ENCODE results near the gene E2F7.

DNA sequence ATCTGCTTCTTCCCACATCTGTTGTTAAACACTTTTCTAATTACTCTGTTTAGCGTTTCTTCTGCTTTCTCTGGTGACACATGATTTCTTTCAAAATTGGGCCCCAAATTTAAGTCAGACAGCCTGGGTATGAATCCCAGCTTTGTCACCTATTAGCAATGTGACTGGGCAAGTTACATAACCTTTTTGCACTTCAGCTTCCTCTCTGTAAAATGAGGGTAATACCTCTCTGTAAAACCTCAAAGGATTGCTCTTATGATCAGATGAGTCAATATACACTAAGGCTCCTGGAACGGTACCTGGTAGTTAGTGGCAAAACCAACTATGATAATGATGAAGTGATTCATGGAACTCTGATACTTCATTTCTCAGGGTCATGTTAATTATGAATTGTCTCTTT, 33.0 kb downstream of the E2F7 start:
- TF ChIP-seq, protein P1, sequence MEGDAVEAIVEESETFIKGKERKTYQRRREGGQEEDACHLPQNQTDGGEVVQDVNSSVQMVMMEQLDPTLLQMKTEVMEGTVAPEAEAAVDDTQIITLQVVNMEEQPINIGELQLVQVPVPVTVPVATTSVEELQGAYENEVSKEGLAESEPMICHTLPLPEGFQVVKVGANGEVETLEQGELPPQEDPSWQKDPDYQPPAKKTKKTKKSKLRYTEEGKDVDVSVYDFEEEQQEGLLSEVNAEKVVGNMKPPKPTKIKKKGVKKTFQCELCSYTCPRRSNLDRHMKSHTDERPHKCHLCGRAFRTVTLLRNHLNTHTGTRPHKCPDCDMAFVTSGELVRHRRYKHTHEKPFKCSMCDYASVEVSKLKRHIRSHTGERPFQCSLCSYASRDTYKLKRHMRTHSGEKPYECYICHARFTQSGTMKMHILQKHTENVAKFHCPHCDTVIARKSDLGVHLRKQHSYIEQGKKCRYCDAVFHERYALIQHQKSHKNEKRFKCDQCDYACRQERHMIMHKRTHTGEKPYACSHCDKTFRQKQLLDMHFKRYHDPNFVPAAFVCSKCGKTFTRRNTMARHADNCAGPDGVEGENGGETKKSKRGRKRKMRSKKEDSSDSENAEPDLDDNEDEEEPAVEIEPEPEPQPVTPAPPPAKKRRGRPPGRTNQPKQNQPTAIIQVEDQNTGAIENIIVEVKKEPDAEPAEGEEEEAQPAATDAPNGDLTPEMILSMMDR (IDR thresholded peaks at IDR 0.05; ENCODE audit: insufficient read depth, low read depth, low read length), result no peak
- TF ChIP-seq EZH2 (IDR thresholded peaks at IDR 0.05; ENCODE audit: insufficient read depth, low read length), result no peak
